ENCODE data around the gene MBD5.

DNA sequence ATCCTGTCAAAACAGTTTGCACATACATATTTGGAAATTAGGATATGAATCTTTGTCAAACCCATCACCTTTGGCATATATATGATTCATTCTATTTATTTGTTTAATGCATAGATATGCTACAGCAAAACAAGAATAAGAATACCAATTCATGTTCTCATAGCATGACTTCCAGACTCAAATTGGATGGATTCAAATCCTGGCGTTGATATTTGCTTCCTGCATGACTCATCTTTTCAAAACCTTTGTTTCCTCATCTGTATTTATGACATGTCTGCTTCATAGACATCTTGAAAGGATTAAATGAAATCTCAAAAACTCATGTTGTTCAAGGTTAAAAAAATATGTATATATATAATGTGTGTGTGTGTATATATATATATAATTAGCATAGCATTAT, 261.3 kb downstream of the MBD5 start:
- TF ChIP-seq, protein P1, sequence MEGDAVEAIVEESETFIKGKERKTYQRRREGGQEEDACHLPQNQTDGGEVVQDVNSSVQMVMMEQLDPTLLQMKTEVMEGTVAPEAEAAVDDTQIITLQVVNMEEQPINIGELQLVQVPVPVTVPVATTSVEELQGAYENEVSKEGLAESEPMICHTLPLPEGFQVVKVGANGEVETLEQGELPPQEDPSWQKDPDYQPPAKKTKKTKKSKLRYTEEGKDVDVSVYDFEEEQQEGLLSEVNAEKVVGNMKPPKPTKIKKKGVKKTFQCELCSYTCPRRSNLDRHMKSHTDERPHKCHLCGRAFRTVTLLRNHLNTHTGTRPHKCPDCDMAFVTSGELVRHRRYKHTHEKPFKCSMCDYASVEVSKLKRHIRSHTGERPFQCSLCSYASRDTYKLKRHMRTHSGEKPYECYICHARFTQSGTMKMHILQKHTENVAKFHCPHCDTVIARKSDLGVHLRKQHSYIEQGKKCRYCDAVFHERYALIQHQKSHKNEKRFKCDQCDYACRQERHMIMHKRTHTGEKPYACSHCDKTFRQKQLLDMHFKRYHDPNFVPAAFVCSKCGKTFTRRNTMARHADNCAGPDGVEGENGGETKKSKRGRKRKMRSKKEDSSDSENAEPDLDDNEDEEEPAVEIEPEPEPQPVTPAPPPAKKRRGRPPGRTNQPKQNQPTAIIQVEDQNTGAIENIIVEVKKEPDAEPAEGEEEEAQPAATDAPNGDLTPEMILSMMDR (conservative IDR thresholded peaks at IDR 0.05; ENCODE audit: low read length): no peak
- no peak for TF ChIP-seq EZH2phosphoT487 (IDR thresholded peaks at IDR 0.05; ENCODE audit: borderline replicate concordance, low read depth, low read length)
